HG03558 (cell line): Measurements from ENCODE around the gene TP53AIP1.
"Not testable (repeated sequence)": the region's sequence is repeated elsewhere in the genome, so short reads cannot be mapped to it uniquely, and the experiment has no call there.

Source experiments
- ATAC-seq: cut with Tn5 transposase; IDR thresholded peaks from one replicate; pipeline ENCODE4 v1.9.1; 2021; ENCODE audit warnings: moderate number of reproducible peaks; ENCODE audit not compliant: unreplicated experiment; ENCODE audit errors: extremely low read depth

TP53AIP1 gene

DNA sequence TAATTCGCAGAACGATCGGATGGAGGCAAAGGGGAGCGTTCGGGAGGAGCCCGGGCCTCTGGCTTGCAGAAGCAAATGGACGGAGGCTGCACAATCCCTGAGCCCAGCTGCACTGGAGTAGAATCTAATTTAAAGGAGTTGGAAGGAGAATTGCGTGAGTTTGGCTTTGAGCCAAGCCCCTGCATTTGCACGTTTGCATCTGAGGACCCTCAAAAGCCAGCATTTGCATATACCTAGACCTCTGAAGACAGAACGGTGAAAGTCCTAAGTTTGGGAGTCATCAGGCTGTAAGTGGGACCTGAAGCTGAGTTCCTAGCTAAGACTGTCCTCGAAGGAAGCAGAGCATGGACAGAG, 15.6 kb downstream of the TP53AIP1 start:
- ATAC-seq = no peak

DNA sequence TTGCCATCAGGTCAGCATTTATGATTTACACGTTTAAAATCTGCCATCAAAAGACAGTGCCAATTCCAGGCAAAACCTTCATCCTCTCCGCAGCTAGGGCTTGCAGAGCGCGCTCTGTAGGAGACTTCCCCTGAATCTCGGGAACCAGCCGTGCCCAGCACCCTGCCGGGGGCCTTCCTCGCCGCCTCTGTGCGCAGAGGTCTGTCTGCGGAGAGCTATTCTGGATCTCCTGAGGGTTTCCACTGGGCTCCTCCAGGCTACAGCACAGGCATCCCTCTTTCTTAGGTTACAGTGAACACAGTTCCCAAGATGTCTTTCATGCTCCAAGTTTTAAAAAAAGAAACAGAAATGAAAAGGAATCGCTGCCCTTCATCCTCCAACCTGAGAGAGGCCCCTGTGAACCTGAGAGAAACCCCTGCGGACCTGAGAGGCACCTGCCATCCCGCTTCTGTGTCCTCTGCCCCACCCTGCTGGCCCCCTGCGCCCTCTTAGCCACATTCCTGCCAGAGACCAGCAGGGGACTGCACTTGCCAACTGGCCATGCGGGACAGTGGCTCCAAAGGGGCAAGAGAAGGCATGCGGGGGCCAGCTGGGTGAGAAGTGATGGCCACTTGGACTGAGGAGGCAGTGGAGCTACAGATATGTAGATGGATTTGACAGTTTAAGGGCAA, 16.1 kb downstream of the TP53AIP1 start:
- ATAC-seq = no peak

DNA sequence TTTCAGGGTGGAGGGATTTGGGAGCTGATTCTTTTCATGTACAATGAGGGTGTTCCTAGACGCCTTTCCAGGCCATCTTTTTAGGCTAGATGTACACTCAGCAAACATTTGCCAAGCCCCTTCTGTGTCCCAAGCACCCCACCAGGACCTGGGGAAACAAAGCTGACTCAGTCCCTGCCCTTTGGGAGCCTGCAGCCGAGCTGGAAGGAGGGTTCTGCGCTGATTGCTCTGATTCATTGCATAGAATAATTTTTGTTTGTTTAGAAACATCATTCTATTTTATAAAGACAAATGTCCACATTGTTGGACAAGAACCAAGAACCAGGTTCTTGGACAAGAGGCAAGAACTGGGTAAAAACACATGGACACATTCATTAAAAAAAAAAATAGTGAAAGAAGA, 16.7 kb downstream of the TP53AIP1 start:
- ATAC-seq = no peak

DNA sequence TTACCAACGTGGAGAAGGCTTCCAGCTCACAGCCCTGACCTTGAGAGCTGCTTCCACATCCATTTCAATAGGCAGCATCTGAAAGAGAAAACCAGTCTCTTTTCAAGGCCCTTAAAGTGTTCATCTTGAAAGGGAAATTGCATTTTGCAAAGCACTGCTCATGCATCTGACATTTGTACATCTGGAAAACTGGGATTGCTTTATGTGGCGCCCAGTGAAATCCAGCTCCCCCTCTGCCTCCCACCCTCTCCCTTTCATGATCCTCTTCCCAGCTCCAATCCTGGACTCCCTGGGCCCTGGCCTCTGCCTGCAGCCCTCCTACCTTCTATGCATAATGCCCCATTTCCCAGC, 17.4 kb downstream of the TP53AIP1 start:
- no peak for ATAC-seq

DNA sequence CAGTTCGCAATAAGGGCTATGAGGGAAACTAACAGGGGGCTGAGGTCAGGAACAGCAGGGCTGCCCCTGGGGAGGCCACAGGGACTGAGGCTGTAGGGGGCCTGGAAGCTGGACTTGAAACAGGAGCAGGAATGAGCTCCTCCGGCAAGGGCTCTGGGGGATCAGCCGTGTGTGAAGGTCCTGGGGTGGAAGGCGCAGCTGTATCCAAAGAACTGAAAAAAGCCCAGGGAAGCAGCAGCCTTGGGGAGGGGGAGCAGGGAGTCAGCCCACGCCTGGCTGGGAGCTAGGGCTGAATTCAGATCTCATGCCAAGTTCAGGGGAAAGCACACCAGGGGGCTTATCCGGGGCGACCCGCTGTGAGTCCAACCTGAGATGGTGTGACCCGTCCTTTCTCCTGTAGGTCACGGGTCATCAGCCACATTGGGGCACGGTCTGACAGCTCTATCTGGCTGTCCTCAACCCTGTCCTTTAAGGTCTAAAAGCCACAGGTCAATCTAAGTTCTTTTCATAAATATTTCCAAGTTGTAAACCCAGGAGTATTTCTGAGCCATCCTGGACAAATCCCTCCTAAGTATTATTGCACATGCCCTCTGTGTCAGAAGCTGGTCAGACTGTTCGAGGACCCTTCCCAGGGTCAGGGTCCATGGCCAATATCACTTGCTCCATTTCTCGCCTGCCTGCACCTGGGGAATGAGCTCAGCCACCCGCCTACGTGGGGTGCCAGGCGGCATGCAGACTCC, 18.0 kb downstream of the TP53AIP1 start:
- ATAC-seq = no peak

DNA sequence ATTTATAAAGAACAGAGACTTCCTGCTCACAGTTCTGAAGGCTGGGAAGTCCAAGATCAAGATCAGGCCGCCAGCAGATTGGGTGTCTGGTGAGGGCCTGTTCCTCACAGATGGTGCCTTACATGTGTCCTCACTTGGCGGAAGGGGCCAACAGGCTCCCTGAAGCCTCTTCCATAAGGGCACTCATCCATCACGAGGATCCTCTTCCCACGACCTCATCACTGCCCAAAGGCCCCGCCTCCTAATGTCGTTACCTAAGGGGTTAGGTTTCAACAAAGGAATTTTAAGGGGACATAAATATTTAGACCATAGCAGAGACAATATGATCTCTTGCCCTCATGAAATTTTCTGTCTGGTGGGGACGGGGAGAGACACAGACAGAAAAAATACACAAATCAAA, 18.6 kb downstream of the TP53AIP1 start:
- ATAC-seq = no peak

DNA sequence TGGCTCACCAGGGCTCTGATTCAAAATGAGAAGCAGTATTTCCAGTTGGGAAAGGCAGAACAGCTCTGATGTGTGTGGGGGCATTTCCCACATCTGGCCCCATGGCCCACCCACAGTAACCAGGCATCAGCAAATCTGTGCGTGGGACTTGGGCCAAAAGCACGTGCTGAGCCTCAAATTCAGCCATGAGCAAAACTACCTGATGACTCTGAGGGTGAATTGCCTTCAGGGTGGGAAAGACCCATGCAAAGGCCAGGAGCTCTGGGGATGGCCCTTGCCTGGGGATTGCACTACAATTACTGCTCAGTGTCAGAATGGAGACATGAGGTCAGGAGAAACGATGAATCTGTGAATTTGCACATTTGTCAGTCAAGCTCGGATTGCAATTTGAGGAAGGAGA, 20.9 kb downstream of the TP53AIP1 start:
- ATAC-seq = no peak

DNA sequence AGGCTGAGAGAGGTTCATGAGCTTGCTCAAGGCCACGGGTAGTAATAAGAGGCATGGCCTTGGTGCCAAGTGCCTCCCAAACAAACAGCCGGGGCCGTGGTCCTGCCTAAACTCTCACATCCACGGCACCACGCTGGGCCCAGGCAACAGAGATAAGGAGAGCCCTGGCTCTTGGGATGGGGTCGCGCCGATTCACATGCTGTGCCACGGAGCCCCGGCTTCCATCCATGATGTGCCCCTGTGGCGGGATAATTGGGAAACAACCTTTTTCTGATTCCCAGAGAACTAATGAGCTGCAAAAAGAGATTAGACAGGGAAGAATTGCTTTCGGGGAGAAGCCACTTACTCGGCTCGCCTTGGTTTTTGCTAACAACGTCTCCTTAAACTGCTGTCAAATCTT, 22.0 kb downstream of the TP53AIP1 start:
- no peak for ATAC-seq

DNA sequence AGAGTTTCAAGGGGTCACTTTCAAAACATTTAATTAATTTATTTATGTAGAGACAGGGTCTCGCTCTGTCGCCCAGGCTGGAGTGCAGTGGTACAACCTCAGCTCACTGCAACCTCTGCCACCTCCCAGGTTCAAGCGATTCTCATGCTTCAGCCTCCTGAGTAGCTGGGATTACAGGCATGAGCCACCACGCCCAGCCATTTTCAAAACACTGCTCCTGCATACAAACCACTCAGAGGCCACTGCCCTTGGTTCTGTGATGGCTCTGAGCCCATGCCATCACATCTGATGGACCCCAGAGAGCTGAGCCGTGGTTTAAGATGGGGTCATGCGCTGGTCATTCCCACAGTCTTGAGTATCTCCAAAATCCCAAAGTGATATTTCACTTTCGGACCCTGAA, 23.0 kb downstream of the TP53AIP1 start:
- not testable (repeated sequence) for ATAC-seq

DNA sequence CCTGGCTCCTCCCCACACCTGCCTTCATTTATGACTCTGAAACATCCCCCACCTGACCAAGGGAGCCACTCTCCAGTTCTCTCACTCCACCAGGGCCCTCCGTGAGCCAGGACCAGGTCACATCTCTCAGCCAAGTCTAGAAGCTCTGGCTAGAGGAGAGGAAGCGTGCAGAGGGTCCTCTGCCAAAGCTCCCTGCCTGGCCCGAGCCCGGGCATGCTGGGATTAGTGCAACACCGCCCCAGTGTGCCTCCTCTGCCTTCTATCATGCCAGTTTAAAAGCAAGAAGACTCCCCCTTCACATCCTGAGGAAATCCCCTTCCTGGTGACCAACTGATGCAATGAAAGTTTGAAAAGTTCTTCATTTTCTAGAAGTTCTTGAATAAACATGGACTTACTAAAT, 23.5 kb downstream of the TP53AIP1 start:
- no peak for ATAC-seq

DNA sequence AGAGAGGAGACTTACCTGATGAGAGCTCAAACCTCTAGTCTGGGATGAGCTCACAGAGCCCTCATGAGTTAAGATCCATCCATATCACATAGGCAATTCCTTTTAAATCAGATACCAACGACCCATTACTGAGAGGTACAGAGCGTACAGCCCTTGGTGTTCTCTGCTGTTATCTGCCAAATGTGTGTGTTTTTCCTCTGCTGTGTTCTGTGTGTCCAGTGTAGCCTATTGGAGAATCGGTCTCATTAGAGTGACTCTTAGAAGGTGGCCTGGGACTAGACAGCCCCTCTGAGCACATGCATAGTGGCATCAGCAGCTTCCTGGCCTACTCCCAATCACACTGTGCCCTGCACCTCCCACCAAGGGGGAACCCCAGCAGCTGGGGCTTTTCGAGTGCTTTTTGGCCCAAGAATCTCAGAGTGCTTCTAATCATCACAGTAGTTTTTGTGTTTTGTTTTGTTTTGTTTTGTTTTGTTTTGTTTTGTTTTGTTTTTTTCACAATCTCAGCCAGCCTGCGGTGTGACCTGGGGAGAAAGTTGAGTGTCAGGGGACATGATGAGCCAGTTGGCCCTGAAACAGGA, 25.4 kb downstream of the TP53AIP1 start:
- ATAC-seq = no peak

DNA sequence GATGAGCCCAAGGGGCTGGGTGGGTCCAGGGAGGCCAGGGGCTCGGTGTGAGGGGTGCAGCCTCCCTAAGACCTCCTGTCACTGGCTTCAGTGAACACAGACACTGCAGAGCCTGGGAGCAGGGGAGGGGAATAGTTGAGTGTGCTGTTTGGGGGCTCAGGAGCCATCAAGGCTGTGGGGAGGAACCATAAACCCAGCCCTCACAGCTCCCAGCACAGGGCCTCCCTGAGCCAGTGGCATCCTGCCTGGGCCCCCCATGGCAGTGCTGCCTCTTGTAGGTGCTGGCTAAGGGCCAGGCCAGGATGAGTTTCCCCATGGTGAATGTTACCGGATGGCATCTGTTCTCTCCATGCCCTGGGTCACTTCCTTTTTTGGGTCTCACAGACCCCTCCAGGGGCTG, 26.0 kb downstream of the TP53AIP1 start:
- no peak for ATAC-seq

DNA sequence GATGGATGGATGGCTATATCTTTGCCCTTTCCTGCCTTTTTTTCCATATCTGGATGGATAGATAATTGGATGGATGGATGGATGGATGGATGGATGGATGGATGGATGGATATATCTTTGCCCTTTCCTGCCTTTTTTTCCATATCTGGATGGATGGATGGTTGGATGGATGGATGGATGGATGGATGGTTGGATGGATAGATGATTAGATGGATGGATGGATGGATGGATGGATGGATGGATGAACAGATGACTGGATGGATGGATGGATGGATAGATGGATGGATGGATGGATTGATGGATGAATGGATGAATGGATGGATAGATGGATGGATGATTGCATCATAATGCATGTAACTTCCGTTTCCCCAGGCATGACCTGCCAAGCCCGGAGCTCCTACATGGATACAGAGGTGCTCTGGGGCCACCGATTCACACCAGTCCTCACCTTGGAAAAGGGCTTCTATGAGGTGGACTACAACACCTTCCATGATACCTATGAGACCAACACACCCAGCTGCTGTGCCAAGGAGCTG, 26.6 kb downstream of the TP53AIP1 start:
- ATAC-seq = no peak

DNA sequence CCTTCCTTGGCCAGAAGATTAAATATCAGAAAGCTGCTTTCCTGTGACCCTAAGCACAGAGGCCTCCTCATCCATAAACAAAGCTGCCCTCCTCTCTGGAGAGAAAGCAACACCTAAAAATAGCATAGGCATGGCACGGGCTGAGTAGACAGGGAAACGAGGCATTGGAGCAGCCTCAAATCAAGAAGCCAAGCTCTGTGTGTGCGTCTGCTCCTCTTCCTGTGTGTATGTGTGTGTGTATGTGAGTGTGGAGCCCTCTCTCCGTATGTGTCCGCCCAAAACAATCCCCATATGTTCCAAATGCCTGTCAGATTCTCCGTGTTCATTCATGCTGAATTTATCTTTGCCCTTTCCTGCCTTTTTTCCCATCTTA, 27.5 kb downstream of the TP53AIP1 start:
- no peak for ATAC-seq

DNA sequence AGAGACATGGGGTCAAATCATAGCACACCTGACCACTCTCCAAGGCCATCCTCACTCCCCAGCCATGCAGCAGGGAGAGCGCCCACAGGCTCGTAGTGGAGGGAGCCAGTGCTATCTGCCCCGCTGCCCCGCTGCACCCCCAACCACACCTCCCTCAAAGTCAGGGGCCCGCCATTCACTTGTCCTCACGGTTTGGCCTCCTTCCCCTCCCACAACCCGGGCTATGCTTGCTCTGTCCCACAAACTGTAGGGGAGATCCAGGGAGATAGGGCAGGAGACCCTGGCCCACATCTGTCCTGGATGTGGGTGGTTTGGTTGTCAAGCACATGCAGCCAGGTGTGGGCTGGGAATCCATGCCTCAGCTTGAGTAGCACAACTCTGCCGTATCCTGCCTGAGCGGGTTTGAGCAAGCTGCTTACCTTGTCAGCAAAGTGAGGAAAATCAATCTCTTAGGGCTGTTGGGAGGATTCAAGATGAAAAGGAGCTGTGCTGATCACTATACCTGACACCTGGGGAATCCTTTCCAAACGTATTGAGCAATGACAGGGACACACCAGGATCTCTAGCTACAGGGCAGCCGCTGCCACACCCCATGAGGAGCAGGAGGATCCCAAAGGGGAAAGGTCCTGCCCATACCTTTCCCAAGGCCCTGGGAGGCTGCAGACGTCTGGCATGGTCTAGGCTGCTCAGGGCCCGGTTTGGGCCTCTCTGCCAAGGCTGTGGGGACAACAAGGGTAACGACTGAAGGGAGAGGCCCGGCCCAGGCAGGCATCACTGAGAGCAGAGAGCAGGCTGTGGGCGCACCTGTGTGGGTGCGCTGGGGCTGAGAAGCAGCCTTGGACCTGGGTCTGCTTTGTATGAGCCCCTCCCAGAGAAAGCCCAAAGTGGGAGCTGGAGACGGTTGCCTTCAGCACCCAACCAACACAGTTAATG, 28.2 kb downstream of the TP53AIP1 start:
- ATAC-seq = no peak

DNA sequence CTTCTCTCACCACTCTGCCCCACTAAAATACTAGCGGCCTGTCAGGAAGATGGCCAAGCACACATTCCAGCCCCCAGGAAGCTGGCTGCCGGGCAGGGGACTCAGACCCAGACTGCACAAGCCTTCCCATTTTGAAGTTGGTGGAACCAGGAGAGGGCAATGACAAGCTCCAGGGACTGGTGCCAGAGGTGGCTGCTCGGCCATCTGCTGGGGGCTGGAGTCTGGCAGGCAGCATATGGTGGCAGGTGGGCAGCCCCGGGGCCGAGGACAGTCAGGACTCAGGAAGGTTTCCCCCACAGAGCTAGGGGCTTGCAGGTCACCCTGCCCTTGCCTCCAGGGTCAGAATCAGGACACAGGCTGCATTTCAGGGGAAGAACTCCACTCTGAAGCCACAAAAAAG, 28.9 kb downstream of the TP53AIP1 start:
- no peak for ATAC-seq

DNA sequence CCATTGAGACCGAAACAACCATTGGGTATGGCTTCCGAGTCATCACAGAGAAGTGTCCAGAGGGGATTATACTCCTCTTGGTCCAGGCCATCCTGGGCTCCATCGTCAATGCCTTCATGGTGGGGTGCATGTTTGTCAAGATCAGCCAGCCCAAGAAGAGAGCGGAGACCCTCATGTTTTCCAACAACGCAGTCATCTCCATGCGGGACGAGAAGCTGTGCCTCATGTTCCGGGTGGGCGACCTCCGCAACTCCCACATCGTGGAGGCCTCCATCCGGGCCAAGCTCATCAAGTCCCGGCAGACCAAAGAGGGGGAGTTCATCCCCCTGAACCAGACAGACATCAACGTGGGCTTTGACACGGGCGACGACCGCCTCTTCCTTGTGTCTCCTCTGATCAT, 31.0 kb downstream of the TP53AIP1 start:
- no peak for ATAC-seq

DNA sequence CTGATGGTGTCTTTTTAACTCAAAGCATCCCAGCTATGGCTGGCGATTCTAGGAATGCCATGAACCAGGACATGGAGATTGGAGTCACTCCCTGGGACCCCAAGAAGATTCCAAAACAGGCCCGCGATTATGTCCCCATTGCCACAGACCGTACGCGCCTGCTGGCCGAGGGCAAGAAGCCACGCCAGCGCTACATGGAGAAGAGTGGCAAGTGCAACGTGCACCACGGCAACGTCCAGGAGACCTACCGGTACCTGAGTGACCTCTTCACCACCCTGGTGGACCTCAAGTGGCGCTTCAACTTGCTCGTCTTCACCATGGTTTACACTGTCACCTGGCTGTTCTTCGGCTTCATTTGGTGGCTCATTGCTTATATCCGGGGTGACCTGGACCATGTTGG, 31.4 kb downstream of the TP53AIP1 start:
- ATAC-seq = no peak

DNA sequence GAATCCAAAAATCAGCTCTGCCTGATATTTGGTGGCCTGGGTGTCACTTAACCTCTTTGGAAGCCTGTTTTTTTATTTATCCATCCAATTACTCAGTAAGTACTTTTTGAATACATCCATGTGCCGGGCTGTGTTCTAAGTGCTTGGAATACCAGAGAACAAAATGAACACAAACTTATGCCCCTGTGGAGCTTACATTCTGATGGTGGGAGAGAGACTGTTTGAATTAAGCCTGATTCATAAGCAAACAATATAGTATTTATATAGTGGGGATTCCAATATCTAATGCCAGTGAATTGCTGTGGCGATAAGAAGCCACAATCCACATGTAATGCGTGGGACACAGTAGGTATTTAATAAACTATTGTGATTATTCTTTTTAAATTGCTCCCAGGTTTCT, 32.1 kb downstream of the TP53AIP1 start:
- no peak for ATAC-seq

DNA sequence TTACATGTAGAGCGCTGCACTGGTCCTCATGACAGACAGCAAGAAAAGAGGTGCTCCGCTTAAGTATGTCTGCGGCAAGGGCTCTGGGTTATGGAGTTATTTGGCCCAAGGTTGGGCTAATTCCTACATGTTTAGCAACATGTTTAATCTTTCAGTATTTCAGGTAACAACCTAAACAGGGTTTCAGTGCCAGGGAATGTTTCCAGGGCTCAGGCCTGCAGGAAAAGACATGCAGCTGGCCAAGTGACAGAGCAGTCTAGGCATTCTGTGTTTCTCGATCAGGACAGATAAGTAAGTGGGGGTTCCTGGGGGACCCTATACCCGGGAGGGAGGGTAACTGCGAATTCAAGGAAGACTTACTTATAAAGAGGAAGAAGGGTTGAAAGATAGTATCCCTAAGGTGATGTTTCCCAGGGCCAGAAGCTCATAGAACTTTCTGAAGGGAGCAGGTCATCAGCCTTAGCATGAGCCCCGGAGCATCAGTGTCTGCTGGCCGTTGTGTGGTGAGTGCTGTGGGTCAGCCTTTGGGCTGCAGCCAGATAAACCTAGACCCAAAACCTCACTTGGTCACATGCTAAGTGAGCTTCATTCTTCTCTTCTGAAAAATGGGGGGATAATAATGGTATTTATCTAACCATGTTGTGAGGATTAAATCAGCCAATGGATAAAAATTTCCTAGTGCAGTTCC, 33.1 kb downstream of the TP53AIP1 start:
- no peak for ATAC-seq
